Measurements from ENCODE around the gene DENND5A. TPM values are rescaled to one million over a fixed set of nuclear protein-coding genes. Genes with fewer than 3 reads are reported as not detected.

The DENND5A gene
- total and polyA plus RNA-seq, 2 of the 8 experiments (the other 6 are each of a cell fraction or from before 2014, with no cell fraction given), result 65.7 to 139 TPM

- H3K9me3 ChIP-seq (ENCODE audit: insufficient read depth in 2 of 2, low read depth in 1 of 2, low read length in 1 of 2), result no peaks in the 10 kb centered on the region
- H4K8ac ChIP-seq (ENCODE audit: extremely low read depth, insufficient read depth, low read length), result no peak overlapping the region
- H3K4me3 ChIP-seq (ENCODE audit: extremely low read depth in 1 of 4, insufficient read depth in 2 of 4, low read depth in 3 of 4, low read length in 4 of 4), result no peak overlapping the region
- H2BK15ac ChIP-seq (ENCODE audit: low read length), result no peak overlapping the region
- H3K23ac ChIP-seq (ENCODE audit: insufficient read length), result no peak overlapping the region
- H3K79me1 ChIP-seq (ENCODE audit: low read depth, low read length), result no peaks in the 10 kb centered on the region
- no peaks in the 10 kb centered on the region for H3K27me3 ChIP-seq (replicated peaks in 1 of 4; ENCODE audit: control insufficient read depth in 3 of 4, extremely low read depth in 1 of 4, insufficient read depth in 3 of 4, low read length in 3 of 4)
- FAIRE-seq (no peak), DNase-seq (ENCODE audit: low read depth in 1 of 2, low spot score in 2 of 2) (no peak)
- H2BK120ac ChIP-seq (replicated peaks; ENCODE audit: low read depth, low read length), result no peak overlapping the region
- no peaks in the 10 kb centered on the region for H3K23me2 ChIP-seq (ENCODE audit: low read depth, low read length)
- H3K14ac ChIP-seq (ENCODE audit: insufficient read length), result no peak overlapping the region
- no peaks in the 10 kb centered on the region for H3K79me2 ChIP-seq (ENCODE audit: control insufficient read depth in 1 of 2, insufficient read depth in 2 of 2, low read length in 2 of 2)
- no peak overlapping the region for H4K5ac ChIP-seq (ENCODE audit: insufficient read length, low read depth, low read length)
- ChIA-PET CTCF (ENCODE audit: partially characterized antibody) (interaction anchor here (1.0 to 7.4 kb wide), 2 partner anchors 7 to 51 kb away, joined by 3 to 38 read pairs; no protein-coding TSS in a partner anchor), POLR2A (ENCODE audit: partially characterized antibody) (no interaction called here)
- peaks cover 14 to 68% (median 47%) of the 10 kb centered on the region in 4 experiments; a peak in 7 of 8 replicates for H3K36me3 ChIP-seq (ENCODE audit: control insufficient read depth in 2 of 4, insufficient read depth in 4 of 4, low read length in 3 of 4)
- no peak overlapping the region for H2AK5ac ChIP-seq (ENCODE audit: low read depth, low read length)
- peaks cover 0 to 2% of the 10 kb centered on the region in 2 experiments for H4K20me1 ChIP-seq (replicated peaks in 1 of 2; ENCODE audit: control insufficient read depth in 1 of 2, insufficient read depth in 2 of 2, low read length in 2 of 2)
- no peak overlapping the region for H3K4ac ChIP-seq (replicated peaks; ENCODE audit: insufficient read length, low read depth, low read length)
- no peak overlapping the region for H2BK5ac ChIP-seq (ENCODE audit: low read depth, low read length)
- H2BK12ac ChIP-seq (ENCODE audit: low read depth, low read length), result no peak overlapping the region
- H2AFZ ChIP-seq (ENCODE audit: low read length), result no peak overlapping the region
- no peak overlapping the region for H3K18ac ChIP-seq (ENCODE audit: extremely low read depth, low read length)
- no peak overlapping the region for H2BK20ac ChIP-seq (ENCODE audit: low read length)
- no peak overlapping the region for H3K4me2 ChIP-seq (ENCODE audit: insufficient read depth in 1 of 2, low read depth in 2 of 2, low read length in 2 of 2)
- WGBS, 2 experiments (ENCODE audit: extremely low coverage in 1 of 2, insufficient coverage in 1 of 2, insufficient read length in 1 of 2, insufficient replicate concordance in 2 of 2, low coverage in 1 of 2, low lambda C conversion rate in 2 of 2, missing lambda C conversion rate in 1 of 2), result 84% methylated on average over 2 of the region's 2 CpGs; no CpG with 5 or more reads in 1 of the 2 experiments
- no peak overlapping the region for H4K91ac ChIP-seq (replicated peaks; ENCODE audit: insufficient read length, low read length)
- no peak overlapping the region for H3K56ac ChIP-seq (replicated peaks; ENCODE audit: insufficient read length, low read depth, low read length)
- H3K4me1 ChIP-seq (replicated peaks in 1 of 4; ENCODE audit: control insufficient read depth in 3 of 4, insufficient read depth in 4 of 4, low read length in 3 of 4), result no peaks in the 10 kb centered on the region
- no peak overlapping the region; a peak in 1 of 7 replicates for H3K9ac ChIP-seq (replicated peaks in 1 of 4; ENCODE audit: extremely low read depth in 1 of 4, low read depth in 3 of 4, low read length in 3 of 4)
- H3K27ac ChIP-seq (ENCODE audit: low read depth, low read length), result no peak overlapping the region
- no peak for TF ChIP-seq EZH2 (IDR thresholded peaks at IDR 0.05; ENCODE audit: low read depth, low read length, severe bottlenecking)
- TF ChIP-seq SUZ12 (IDR thresholded peaks at IDR 0.05; ENCODE audit: low read length), result no peak
- TF ChIP-seq, protein P1, sequence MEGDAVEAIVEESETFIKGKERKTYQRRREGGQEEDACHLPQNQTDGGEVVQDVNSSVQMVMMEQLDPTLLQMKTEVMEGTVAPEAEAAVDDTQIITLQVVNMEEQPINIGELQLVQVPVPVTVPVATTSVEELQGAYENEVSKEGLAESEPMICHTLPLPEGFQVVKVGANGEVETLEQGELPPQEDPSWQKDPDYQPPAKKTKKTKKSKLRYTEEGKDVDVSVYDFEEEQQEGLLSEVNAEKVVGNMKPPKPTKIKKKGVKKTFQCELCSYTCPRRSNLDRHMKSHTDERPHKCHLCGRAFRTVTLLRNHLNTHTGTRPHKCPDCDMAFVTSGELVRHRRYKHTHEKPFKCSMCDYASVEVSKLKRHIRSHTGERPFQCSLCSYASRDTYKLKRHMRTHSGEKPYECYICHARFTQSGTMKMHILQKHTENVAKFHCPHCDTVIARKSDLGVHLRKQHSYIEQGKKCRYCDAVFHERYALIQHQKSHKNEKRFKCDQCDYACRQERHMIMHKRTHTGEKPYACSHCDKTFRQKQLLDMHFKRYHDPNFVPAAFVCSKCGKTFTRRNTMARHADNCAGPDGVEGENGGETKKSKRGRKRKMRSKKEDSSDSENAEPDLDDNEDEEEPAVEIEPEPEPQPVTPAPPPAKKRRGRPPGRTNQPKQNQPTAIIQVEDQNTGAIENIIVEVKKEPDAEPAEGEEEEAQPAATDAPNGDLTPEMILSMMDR (IDR thresholded peaks at IDR 0.05; ENCODE audit: control extremely low read depth in 1 of 3, insufficient read depth in 1 of 3, low read depth in 1 of 3, low read length in 3 of 3), result no peak
- no peak for TF ChIP-seq RXRA (IDR thresholded peaks at IDR 0.05; ENCODE audit: insufficient read depth, low read depth, low read length)
- TF ChIP-seq GTF2F1 (IDR thresholded peaks at IDR 0.05; ENCODE audit: borderline replicate concordance, low read depth, low read length), result no peak
- no peak for TF ChIP-seq ZNF274 (IDR thresholded peaks at IDR 0.05; ENCODE audit: borderline replicate concordance, extremely low read depth, low read length)
- TF ChIP-seq MAFK (IDR thresholded peaks at IDR 0.05; ENCODE audit: low read depth, low read length), result no peak
- no peak for TF ChIP-seq SP1 (IDR thresholded peaks at IDR 0.05; ENCODE audit: low read depth, low read length)
- TF ChIP-seq TBP (IDR thresholded peaks at IDR 0.05; ENCODE audit: low read depth, low read length), result no peak
- TF ChIP-seq MAX (IDR thresholded peaks at IDR 0.05), result no peak
- no peak for TF ChIP-seq YY1 (IDR thresholded peaks at IDR 0.05; ENCODE audit: low read depth, low read length)
- TF ChIP-seq GABPA (IDR thresholded peaks at IDR 0.05; ENCODE audit: borderline replicate concordance, insufficient read depth, low read length), result no peak
Observed at GRCh38 chr11:9145283-9145682, 119.9 kb downstream of the DENND5A start.

Data from H1 (cell line).